Heart right ventricle (tissue), 16 donors: ENCODE data around the gene NNMT. TPM values are rescaled to one million over a fixed set of nuclear protein-coding genes. Genes with fewer than 3 reads are reported as not detected.

ENCODE experiments used
- ATAC-seq, 8 donors: fragments of 200-7000 bp; cut with Tn5 transposase; one replicate each; pipeline ENCODE4 v1.9.1; 2020; ENCODE audit warnings: mild to moderate bottlenecking in 8 of 8, moderate library complexity in 8 of 8, moderate number of reproducible peaks in 1 of 8
- DNase-seq, 2 donors: peaks; one replicate each; pipeline ENCODE4 v3.0.0-alpha.2; 2020
- H3K27ac ChIP-seq, 10 donors: fragments of 200-600 bp; sonication (generic) in 2 of 10; one replicate each; pipeline versions ENCODE4 v1.5.0 to v1.8.0; 2020 to 2022; ENCODE audit warnings: mild to moderate bottlenecking in 3 of 10
- H3K27me3 ChIP-seq, 7 donors: fragments of 200-600 bp; one replicate each; pipeline ENCODE4 v1.8.0; 2021 to 2022; ENCODE audit warnings: mild to moderate bottlenecking in 2 of 7
- H3K36me3 ChIP-seq, 9 donors: fragments of 200-600 bp; sonication (generic) in 1 of 9; one replicate each; pipeline versions ENCODE4 v1.5.0 to v1.8.0; 2020 to 2022; ENCODE audit warnings: mild to moderate bottlenecking in 2 of 9
- H3K4me1 ChIP-seq, 9 donors: fragments of 200-600 bp; sonication (generic) in 1 of 9; one replicate each; pipeline versions ENCODE4 v1.5.0 to v1.8.0; 2020 to 2022; ENCODE audit warnings: mild to moderate bottlenecking in 4 of 9
- H3K4me3 ChIP-seq, 10 donors: fragments of 200-600 bp; sonication (generic) in 2 of 10; one replicate each; pipeline versions ENCODE4 v1.5.0 to v1.8.0; 2020 to 2022; ENCODE audit warnings: mild to moderate bottlenecking in 7 of 10, moderate library complexity in 2 of 10
- H3K9me3 ChIP-seq, 11 donors: fragments of 200-600 bp in 10 of 11; sonication (generic) in 2 of 11; one replicate each; pipeline versions ENCODE4 v1.5.0 to v1.8.0; 2013 to 2022; ENCODE audit warnings: mild to moderate bottlenecking in 2 of 11, control low read depth in 1 of 11, moderate library complexity in 1 of 11
- CTCF ChIP-seq, 9 donors: fragments of 200-600 bp; sonication (generic) in 2 of 9; IDR thresholded peaks; one replicate each; pipeline versions ENCODE4 v1.5.0 to v1.8.0; 2021 to 2022; ENCODE audit warnings: antibody characterized with exemption in 9 of 9, mild to moderate bottlenecking in 5 of 9, moderate library complexity in 1 of 9
- WGBS, 2 donors: extraction: QIAGEN DNeasy Blood & Tissue Kit; methylation state at CpG; one replicate each; pipeline ENCODE4 v1.1.7; 2013; ENCODE audit warnings: inconsistent platforms in 1 of 2; 5-methylcytosine and 5-hydroxymethylcytosine counted together
- intact Hi-C, 10 donors: fragments of 100-400 bp; cut with DNase I; formaldehyde crosslinking; loops; one replicate each; pipeline versions ENCODE4 v1.11.1 to v1.14.2; 2022
- polyA plus RNA-seq, 2 donors: library from polyadenylated mRNA; stranded (reverse); fragments of 200-250 nt; gene quantifications; one replicate each; pipeline ENCODE4 v1.2.3, GENCODE V29; 2013
- total RNA-seq, 10 donors: library from RNA; stranded (reverse); fragmentation: NEBNext Ultra II Directional in 3 of 10; extraction: Animal tissue kit (Norgen Biotek cat#: 25700) in 3 of 10; gene quantifications; one replicate each; pipeline versions ENCODE4 v1.2.1 to v1.2.4, GENCODE V29; 2021 to 2023
- donor health status: Arrhythmogenic right ventricular cardiomyopathy.
- donor health status: ischemic (EF 13 %, LVEDD 7.1; RV severe dilation, severe dysfunction).
- donor health status: healthy with polysubstance abuse.
- donor health status: DM: no; HTN: yes; CAD: no.
- donor health status: DM: no; HTN: no; CAD: no.
- donor health status: ischemic (EF 25% LVEDD 6.9; RV normal size, moderate dysfunction).
- donor health status: ischemic (EF 25% LVEDD 5.7; RV mildly dilated, moderate dysfunction).
- donor health status: healthy.
- donor health status: DM: yes; HTN: yes; CAD: no.
- donor health status: Ischemic cardiomyopathy.
- donor health status: ischemic (EF 35%, LVEDD 5.7; RV mildly dilated, moderate dysfunction).
- donor health status: nonischemic (EF 11% LVEDD 7.7; RV severe dilation, severe dysfunction).
- donor health status: DM: yes; HTN: yes; CAD: no.
- donor health status: PGD.
- donor health status: ischemic (EF 29% LVEDD 5.4; RV normal size, mild dysfunction).
- donor health status: nonischemic (EF 23%, LVEDD 6.1; RV moderate dilation, normal function).

The NNMT gene
- total and polyA plus RNA-seq, 12 donors: 6.9 to 114 (median 26.1) TPM

DNA sequence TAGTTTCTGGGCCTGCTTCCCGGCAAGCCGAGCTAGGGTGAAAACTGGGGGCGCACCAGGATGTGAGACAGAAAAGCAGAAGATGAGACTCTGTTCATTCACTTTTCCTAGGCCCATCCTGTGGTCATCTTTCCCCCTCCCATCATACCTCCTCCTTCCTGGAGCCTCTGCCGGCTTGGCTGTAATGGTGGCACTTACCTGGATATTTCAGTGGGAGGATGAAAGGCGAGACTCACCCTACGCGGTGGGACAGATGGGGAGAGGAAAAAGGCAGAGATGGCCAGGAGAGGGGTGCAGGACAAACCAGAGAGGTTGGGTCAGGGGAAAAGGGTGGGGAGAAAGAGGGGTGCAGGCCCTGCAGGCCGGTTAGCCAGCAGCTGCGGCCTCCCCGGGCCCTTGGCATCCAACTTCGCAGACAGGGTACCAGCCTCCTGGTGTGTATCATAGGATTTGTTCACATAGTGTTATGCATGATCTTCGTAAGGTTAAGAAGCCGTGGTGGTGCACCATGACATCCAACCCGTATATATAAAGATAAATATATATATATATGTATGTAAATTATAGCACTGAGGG is 41.5 kb upstream of the NNMT start:
- no peak for TF ChIP-seq CTCF (IDR thresholded peaks at IDR 0.05)
- Histone ChIP-seq H3K27ac (peak overlapping the region in 1 of 10 donors; percentile 15), H3K4me3 (no peak overlapping the region), H3K9me3 (no peaks in the 10 kb centered on the region), H3K4me1 (peaks cover 17 to 57% (median 50%) of the 10 kb centered on the region in 9 donors), H3K27me3 (no peaks in the 10 kb centered on the region), H3K36me3 (peaks cover 0 to 48% (median 18%) of the 10 kb centered on the region in 9 donors)
- intact Hi-C loops: loop anchor here in 8 of 10 donors (5.0 to 10.0 kb wide), 6 partner anchors 52 to 197 kb away; partner anchors contain the start of gene ZBTB16 (in 3 of the 8)
- ATAC-seq (no peak), DNase-seq (no peak)
- WGBS, 2 donors: 93 to 97% methylated on average over 14 of the region's 14 CpGs

- Histone ChIP-seq H3K4me3 (no peak overlapping the region), H3K9me3 (no peaks in the 10 kb centered on the region), H3K27ac (no peak overlapping the region), H3K27me3 (no peaks in the 10 kb centered on the region), H3K36me3 (peaks cover 0 to 42% (median 15%) of the 10 kb centered on the region in 9 donors), H3K4me1 (peaks cover 17 to 63% (median 56%) of the 10 kb centered on the region in 9 donors)
- 90 to 91% methylated on average over 11 of the region's 11 CpGs for WGBS, 2 donors
- DNase-seq (no peak), ATAC-seq (no peak)
- TF ChIP-seq CTCF (IDR thresholded peaks at IDR 0.05): no peak
- intact Hi-C loops: loop anchor here in 8 of 10 donors (5.0 to 10.0 kb wide), 6 partner anchors 53 to 198 kb away; partner anchors contain the start of gene ZBTB16 (in 3 of the 8)
These were observed 40.9 kb upstream of the NNMT start for GRCh38 chr11:114255289-114255688.

- Histone ChIP-seq H3K9me3 (no peaks in the 10 kb centered on the region), H3K27ac (peak overlapping the region in 8 of 10 donors; percentile 28 to 87 (median 76)), H3K36me3 (peaks cover 0 to 31% (median 4%) of the 10 kb centered on the region in 9 donors), H3K27me3 (no peaks in the 10 kb centered on the region), H3K4me3 (no peak overlapping the region), H3K4me1 (peaks cover 20 to 65% (median 59%) of the 10 kb centered on the region in 9 donors)
- WGBS, 2 donors: 75 to 79% methylated on average over 20 of the region's 20 CpGs
- no peak for DNase-seq
- intact Hi-C loops: loop anchor here in 8 of 10 donors (5.0 to 10.0 kb wide), 6 partner anchors 54 to 199 kb away; partner anchors contain the start of gene ZBTB16 (in 3 of the 8)
- no peak for ATAC-seq
- TF ChIP-seq CTCF (IDR thresholded peaks at IDR 0.05): no peak
These were observed 39.8 kb upstream of the NNMT start for GRCh38 chr11:114256176-114256966.

- Histone ChIP-seq H3K4me3 (no peak overlapping the region), H3K27ac (peak overlapping the region in 9 of 10 donors; percentile 28 to 87 (median 73)), H3K4me1 (peaks cover 20 to 62% (median 54%) of the 10 kb centered on the region in 9 donors), H3K9me3 (no peaks in the 10 kb centered on the region), H3K36me3 (peaks cover 0 to 25% (median 0%) of the 10 kb centered on the region in 9 donors), H3K27me3 (no peaks in the 10 kb centered on the region)
- no peak for DNase-seq
- ATAC-seq: peak in 1 of 8 donors; percentile 0
- no peak for TF ChIP-seq CTCF (IDR thresholded peaks at IDR 0.05)
- intact Hi-C loops: loop anchor here in 8 of 10 donors (5.0 to 10.0 kb wide), 6 partner anchors 55 to 200 kb away; partner anchors contain the start of gene ZBTB16 (in 3 of the 8)
- WGBS, 2 donors: 80 to 84% methylated on average over 10 of the region's 10 CpGs
These were observed 39.3 kb upstream of the NNMT start for GRCh38 chr11:114256967-114257286.
